T-helper 1 cell (primary cell): Measurements from ENCODE around the gene HOXA2.

Source experiments
- DNase-seq, 5 donors: peaks; one replicate each; pipeline ENCODE4 v3.0.0-alpha.2; 2012 to 2020
- total RNA-seq, 4 donors: gene quantifications; one replicate each; lab custom pipeline; 2026; lab: John Stamatoyannopoulos, UW

Gene HOXA2
- total RNA-seq = 0 to 0.12 (median 0) reads per million in 4 donors

DNA sequence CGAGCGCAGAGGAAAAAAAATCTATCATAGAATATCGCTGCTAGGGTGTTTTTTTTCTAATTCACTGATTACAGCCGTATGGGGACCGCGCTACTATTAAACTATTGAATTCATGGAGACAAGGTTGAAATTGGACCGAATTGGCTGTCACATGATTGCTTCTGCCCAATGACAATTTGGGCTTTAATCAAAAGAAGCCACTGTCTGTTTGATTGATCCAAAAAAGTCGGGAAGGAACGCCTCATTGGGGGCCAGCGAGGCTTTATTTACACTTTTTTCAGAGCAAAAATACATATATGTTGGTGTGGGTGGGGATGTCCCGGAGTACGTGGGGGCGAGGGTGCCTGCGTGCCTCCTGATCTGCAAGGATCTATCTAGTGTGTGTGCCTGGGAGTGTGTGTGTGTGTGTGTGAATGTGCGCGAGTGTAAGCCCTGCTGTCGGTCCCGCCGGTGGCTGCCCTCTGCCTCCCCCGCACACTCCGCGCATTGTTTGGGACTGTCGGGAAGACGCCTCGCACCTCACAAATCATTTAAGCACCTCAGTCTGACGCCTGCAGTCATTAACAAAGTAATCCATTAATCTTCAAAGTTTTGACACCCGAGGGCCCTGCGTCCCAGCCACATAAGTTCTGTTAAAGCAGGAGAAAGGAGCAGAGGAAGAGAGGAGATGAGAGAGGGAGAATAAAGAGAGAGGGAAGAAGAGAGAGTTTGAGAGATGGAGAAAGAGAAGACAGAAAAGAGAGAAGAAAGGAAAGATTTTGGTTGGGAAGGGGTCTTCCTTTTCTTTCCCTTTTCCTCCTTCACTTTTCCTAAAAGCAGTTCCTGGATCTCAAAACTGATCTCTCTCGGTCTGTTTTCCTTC is at the start of gene HOXA2:
TSS of gene HOXA2 (minus strand) at position 103 of the 862 bp plus-strand sequence. CDS start 183 bp downstream, outside the sequence.
- no peak for DNase-seq

- DNase-seq = no peak
These were observed 49.0 kb upstream of the HOXA2 start for GRCh38 chr7:27151341-27151930.

DNA sequence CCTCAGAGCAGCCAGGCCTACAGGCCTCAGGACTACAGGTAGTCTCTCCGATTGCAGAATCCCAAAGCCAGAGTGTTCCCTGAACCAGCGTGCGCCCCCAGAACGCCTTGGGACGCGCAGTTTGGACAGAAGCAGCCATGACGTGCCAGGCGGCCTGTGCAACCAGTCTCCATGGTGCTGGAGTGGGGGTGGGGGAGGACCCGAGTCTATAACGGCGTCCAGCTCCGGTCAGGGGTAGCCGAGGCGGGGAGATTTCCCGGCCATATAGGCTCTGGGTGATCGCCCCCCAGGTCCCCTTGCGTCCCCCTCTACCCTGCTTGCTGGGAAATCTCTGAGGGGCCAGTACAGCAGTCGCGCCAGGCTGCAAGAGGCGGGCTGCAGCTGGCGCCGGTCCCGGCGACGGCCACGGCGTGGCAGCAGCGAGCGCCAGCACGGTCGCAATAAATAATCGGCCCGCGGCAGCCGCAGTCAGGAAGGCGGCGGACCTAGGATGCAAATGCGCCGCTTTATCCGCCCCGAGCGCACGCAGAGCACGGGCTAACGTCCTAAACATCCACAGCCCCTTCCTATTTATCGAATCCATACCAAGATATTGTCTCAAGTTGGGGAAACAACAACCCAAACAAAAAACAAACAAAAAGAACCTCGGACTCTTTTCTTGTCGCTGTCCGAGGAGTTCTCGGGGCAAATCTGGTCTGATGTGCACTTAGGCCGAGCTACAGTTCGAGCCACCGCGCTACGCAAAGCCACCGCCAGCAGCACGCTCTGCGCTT is 48.3 kb upstream of the HOXA2 start:
- peak; percentile 37 to 68 (median 55) for DNase-seq

- no peak for DNase-seq
These were observed 47.5 kb upstream of the HOXA2 start for GRCh38 chr7:27149842-27150567.

GRCh38 chr7:27148756-27149641 is 46.5 kb upstream of the HOXA2 start:
- no peak for DNase-seq

DNA sequence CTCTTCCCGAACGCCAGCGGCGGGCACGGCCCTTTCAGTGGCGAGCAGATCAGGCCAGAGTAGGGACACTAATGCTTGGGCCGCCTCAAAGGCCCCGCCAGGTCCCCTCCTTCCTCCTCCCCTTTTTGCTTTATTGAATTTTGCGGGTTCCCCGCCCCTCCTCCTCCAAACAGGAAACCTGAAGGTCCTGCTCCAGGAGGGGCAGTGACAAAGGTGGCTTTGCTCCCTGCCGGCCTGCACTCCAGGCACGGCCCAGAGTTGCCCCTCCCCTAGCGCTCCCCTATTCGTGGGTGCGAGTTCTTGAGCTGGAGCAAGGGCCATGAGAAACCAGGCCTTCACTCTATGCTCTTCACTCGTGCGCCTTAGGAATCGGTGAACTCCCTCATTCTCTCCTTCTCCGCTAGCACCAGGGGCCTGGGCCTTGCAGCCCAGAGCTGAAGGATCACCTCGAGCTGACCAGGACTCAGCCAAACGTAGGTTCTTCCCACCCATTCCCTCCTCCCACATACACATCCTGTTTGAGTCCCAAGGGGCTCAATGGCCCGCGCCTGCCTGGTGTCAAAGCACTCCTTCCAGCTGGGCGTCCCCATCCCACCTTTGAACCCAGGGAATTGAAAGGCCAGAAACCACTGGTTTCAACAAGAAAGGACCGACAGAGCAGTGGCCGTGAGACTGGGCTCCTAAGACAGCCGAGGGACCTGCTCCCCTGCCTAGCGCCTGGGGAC is 45.7 kb upstream of the HOXA2 start:
- DNase-seq = no peak

- no peak for DNase-seq
These were observed 44.9 kb upstream of the HOXA2 start, which contains the start of gene HOXA6 for GRCh38 chr7:27147199-27148030. HOXA6 (minus strand) TSS chr7:27147774; CDS start chr7:27147749, 25 bp downstream.

DNA sequence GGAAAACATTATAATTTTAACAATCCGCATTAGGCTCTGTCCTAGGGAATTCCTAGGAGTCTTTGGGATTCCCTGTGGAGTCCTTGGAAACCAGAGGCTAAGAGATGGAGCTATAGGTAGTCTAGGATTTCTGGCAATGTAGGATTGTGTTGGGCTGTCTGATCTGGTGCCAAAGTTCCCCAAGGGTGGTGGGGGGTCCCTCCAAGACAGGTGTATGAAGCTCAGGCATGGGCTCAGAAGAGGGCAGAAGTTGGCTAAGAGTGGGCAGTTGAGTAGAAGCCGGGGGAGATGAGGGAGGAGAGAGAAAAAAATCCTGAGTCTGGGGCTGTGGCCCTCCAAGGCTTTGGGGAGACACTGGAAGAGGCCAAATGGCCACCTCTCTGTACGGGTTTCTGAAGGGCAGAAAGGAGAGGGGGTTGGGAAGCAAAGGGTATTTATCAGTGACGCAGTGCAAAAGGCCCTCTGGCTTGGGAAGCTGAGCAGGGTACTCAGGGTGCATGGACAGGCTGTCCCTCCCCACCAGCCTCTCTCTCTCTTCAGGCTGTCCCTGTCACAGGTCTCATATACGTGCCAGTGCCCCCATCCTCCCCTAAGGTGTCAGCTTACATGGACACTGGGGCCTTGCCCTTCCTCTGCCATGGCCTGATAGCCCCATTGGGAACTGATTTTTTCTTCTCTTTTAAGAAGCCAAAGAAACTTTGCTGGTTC is 44.2 kb upstream of the HOXA2 start:
- no peak for DNase-seq

DNA sequence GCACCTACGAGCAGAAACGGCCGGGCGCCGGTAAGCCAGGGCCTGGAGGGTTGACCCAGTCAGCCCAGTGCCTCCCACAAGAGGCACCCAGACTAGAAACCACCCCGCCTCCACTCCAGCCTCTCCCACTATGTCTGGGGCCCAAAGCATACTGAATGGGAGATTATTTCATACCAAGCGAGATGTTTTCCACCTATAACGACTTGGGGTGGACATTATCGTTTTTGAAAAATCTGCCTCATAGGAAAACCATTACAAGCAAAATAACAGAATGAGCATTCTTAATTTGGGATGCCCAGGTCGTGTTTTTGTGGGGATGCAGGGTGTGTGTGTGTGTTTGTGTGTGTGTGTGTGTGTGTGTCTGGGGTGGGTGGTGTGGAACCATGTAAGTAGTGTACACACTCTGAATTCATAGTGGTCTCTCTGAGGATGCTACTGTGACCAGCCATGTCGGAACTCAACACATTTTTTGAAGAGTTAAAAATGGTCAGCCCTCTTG is 43.5 kb upstream of the HOXA2 start:
- DNase-seq = no peak

- DNase-seq = no peak
These were observed 42.9 kb upstream of the HOXA2 start for GRCh38 chr7:27145165-27145913.

- DNase-seq = no peak
These were observed 42.3 kb upstream of the HOXA2 start for GRCh38 chr7:27144781-27145164.

GRCh38 chr7:27143950-27144780 is 41.7 kb upstream of the HOXA2 start:
- no peak for DNase-seq

DNA sequence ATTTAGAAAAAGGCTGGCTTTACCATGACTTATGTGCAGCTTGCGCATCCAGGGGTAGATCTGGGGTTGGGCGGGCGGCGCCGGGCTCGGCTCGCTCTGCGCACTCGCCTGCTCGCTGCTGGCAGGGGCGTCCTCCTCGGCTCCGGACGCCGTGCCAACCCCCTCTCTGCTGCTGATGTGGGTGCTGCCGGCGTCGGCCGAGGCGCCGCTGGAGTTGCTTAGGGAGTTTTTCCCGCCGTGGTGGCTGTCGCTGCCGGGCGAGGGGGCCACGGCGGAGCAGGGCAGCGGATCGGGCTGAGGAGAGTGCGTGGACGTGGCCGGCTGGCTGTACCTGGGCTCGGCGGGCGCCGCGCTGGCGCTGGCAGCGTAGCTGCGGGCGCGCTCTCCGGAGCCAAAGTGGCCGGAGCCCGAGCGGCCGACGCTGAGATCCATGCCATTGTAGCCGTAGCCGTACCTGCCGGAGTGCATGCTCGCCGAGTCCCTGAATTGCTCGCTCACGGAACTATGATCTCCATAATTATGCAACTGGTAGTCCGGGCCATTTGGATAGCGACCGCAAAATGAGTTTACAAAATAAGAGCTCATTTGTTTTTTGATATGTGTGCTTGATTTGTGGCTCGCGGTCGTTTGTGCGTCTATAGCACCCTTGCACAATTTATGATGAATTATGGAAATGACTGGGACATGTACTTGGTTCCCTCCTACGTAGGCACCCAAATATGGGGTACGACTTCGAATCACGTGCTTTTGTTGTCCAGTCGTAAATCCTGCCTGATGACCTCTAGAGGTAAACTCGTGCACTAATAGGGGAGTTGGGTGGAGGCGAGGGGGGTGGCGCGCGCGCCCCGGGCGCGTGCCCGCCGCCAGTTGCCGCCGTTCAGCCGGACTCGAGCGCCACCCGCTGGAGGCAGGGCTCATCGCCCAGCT is 40.8 kb upstream of the HOXA2 start, which contains the start of gene HOXA5:
TSS of gene HOXA5 (minus strand) at position 659 of the 927 bp plus-strand sequence. CDS start at position 585, 74 bp downstream.
- no peak for DNase-seq

GRCh38 chr7:27142580-27143022 is 40.1 kb upstream of the HOXA2 start:
- no peak for DNase-seq

GRCh38 chr7:27141923-27142579 is 39.6 kb upstream of the HOXA2 start:
- no peak for DNase-seq
